ENCODE measurements around the gene STRA6. TPM values are rescaled to one million over a fixed set of nuclear protein-coding genes. Genes with fewer than 3 reads are reported as not detected.

STRA6 gene
- total and polyA plus RNA-seq, 2 of the 8 experiments (the other 6 are each of a cell fraction or from before 2014, with no cell fraction given): 9.3 to 14.5 TPM

DNA sequence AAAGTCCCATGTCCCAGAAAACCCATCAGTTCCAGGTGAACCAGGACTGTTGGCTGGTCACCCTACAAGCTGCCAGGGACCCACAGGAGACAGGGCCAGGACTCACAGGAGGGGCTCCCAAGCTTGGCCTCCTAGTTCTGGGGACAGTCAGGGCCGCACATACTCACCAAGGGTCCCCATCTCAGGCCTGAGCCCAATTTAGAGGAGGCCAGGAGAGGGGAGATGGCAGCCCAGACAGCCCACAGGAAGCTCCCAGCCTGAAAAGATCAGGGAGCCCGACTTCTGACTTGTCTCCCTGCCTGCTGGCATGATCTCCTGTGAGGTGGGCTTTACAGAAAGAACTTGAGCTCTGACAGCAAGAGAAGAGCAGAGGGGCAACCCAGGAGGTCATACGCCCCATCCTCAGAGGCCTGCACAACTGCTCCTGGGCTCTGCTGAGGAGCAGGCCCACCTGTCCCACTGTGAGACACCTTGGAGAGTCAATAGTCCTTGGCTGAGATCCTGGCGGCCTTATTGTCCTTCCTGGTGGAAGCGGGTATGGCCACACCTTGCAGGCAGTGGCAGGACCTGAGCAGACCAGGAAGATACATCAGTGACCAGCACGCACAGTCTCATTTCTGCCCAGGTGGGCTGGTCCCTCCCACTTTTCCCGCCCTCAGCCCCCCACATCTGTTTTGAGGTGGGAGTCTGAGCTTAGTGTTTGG, 31.6 kb downstream of the STRA6 start (continued):
- no peak for TF ChIP-seq MAFK (IDR thresholded peaks at IDR 0.05; ENCODE audit: low read depth, low read length)
- TF ChIP-seq SUZ12 (IDR thresholded peaks at IDR 0.05; ENCODE audit: low read length): no peak
- TF ChIP-seq CHD1 (IDR thresholded peaks at IDR 0.05; ENCODE audit: low read depth, low read length): no peak

Data from H1 (cell line).